GM12875 (cell line): ENCODE data around the gene TMC2.

ENCODE experiments used
- H3K4me3 ChIP-seq: one replicate; pipeline ENCODE4 v1.5.1; 2011; ENCODE audit warnings: low read depth, low read length, control low read depth
- CTCF ChIP-seq: IDR thresholded peaks from 2 replicates; pipeline ENCODE4 v1.5.1; 2011; ENCODE audit warnings: low read depth, mild to moderate bottlenecking, control low read depth, inconsistent platforms, low read length, moderate library complexity, borderline replicate concordance; ENCODE audit not compliant: insufficient read depth

TMC2 gene

GRCh38 chr20:2563116-2563515 is 26.7 kb downstream of the TMC2 start:
- no peak for TF ChIP-seq CTCF
- H3K4me3 ChIP-seq = no peak overlapping the region

DNA sequence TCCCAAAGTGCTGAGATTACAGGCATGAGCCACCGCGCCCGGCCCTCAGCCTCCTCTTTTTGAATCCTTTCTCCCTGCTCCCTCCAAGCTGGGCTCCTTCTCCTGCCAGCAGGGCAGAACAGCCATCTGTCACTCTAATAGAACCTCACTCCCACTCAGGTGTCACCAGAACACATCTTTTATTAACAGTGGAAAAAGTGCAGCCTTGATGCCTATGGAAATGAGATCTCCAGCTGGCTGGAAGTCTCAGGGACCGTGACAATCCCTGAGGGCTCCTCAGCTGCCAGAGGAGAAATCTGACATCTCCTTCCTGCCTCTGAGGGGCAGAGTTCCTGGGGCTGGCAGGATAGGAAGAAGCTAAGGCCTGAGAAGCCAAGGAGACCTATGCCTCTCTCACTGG is 28.0 kb downstream of the TMC2 start:
- no peak overlapping the region for H3K4me3 ChIP-seq
- TF ChIP-seq CTCF = no peak

GRCh38 chr20:2575682-2576081 is 39.3 kb downstream of the TMC2 start:
- no peak overlapping the region for H3K4me3 ChIP-seq
- TF ChIP-seq CTCF = no peak

DNA sequence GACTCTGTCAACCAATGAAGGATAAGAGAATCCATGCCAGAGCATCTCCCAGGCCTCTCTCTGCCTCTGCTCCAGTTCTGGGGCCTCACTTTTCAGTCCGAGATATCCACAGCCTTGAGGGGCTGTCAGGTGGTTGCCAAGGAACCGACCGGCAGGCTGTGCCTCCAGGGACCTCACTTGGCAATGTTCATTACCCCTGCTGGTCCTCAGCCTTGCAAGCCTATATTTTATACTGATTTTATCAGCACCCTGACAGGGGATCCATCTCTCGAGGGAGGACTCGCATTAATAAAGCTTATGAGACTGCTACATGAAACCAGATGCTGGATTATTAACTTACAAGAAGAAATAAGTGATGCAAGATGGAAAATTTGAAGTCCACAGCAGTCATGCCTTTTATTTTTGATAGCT is 39.9 kb downstream of the TMC2 start:
- TF ChIP-seq CTCF = no peak
- no peak overlapping the region for H3K4me3 ChIP-seq

GRCh38 chr20:2578475-2579192 is 42.3 kb downstream of the TMC2 start:
- H3K4me3 ChIP-seq = no peak overlapping the region
- no peak for TF ChIP-seq CTCF

- TF ChIP-seq CTCF = no peak
- H3K4me3 ChIP-seq = no peak overlapping the region
These were observed 49.4 kb downstream of the TMC2 start for GRCh38 chr20:2585811-2586210.

DNA sequence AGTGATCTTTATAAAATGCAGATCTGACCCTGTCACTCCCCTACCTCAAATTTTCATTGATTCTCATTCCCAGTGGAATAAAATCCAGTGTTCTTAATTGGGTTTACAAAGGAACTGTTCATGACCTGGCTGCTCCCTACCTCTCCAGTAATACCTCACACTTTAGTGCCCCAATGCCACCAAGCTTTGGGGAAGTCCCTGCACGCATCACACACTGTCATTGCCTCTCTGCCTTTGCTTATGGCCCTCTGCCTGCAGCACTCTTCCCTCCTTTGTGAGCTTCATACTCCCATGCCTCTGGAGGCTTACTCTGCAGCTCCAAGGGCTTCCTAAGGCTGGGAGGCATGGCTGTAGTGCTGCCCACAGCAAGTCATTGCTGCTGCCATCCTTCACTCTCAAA is 57.4 kb downstream of the TMC2 start:
- no peak overlapping the region for H3K4me3 ChIP-seq
- TF ChIP-seq CTCF = no peak
